H9 (cell line): ENCODE measurements around the gene CLEC3B. TPM values are rescaled to one million over a fixed set of nuclear protein-coding genes. Genes with fewer than 3 reads are reported as not detected.

Experiments used
- DNase-seq: peaks from one replicate; pipeline ENCODE4 v3.0.0-alpha.2; 2017
- H2AFZ ChIP-seq: one replicate; pipeline ENCODE4 v1.6.1; 2013; ENCODE audit warnings: mild to moderate bottlenecking, low read length, control low read depth, moderate library complexity
- H2AK5ac ChIP-seq: 2 replicates; pipeline ENCODE4 v1.6.1; 2013; ENCODE audit warnings: low read length, control low read depth, mixed read lengths; ENCODE audit not compliant: insufficient read length
- H2BK120ac ChIP-seq: one replicate; pipeline ENCODE4 v1.6.1; 2013; ENCODE audit warnings: low read depth, mild to moderate bottlenecking, low read length, control low read depth, inconsistent platforms; ENCODE audit not compliant: poor library complexity, severe bottlenecking
- H2BK12ac ChIP-seq: 2 replicates; pipeline ENCODE4 v1.6.1; 2013; ENCODE audit warnings: low read length, control low read depth, mixed read lengths, low read depth; ENCODE audit not compliant: insufficient read length
- H2BK15ac ChIP-seq: 2 replicates; pipeline ENCODE4 v1.6.1; 2013; ENCODE audit warnings: low read depth, low read length, control low read depth
- H2BK20ac ChIP-seq: one replicate; pipeline ENCODE4 v1.6.1; 2013; ENCODE audit warnings: low read depth, mild to moderate bottlenecking, low read length, control low read depth, inconsistent platforms; ENCODE audit not compliant: poor library complexity, severe bottlenecking
- H2BK5ac ChIP-seq: 2 replicates; pipeline ENCODE4 v1.6.1; 2013; ENCODE audit warnings: low read length, control low read depth, mixed read lengths; ENCODE audit not compliant: insufficient read length
- H3K14ac ChIP-seq: 2 replicates; pipeline ENCODE4 v1.6.1; 2013; ENCODE audit warnings: low read length, control low read depth; ENCODE audit not compliant: insufficient read depth
- H3K18ac ChIP-seq: 2 replicates; pipeline ENCODE4 v1.6.1; 2013; ENCODE audit warnings: low read depth, mild to moderate bottlenecking, mixed read lengths, low read length, control low read depth; ENCODE audit not compliant: insufficient read length
- H3K23ac ChIP-seq: 2 replicates; pipeline ENCODE4 v1.6.1; 2013; ENCODE audit warnings: low read length, control low read depth, mixed read lengths, low read depth; ENCODE audit not compliant: insufficient read length
- H3K23me2 ChIP-seq: 2 replicates; pipeline ENCODE4 v1.6.1; 2013; ENCODE audit warnings: low read depth, mild to moderate bottlenecking, mixed read lengths, low read length, control low read depth; ENCODE audit not compliant: insufficient read length, poor library complexity, severe bottlenecking
- H3K27ac ChIP-seq: 2 replicates; pipeline ENCODE4 v1.5.1; 2013; ENCODE audit warnings: low read length, control low read depth, mixed read lengths, low read depth; ENCODE audit not compliant: insufficient read length
- H3K27me3 ChIP-seq: 2 replicates; pipeline ENCODE4 v1.6.1; 2013; ENCODE audit warnings: low read length, control low read depth, inconsistent platforms; ENCODE audit not compliant: insufficient read depth
- H3K4ac ChIP-seq: 2 replicates; pipeline ENCODE4 v1.6.1; 2013; ENCODE audit warnings: low read depth, mild to moderate bottlenecking, control low read depth, inconsistent platforms, low read length, moderate library complexity
- H3K4me1 ChIP-seq: 2 replicates; pipeline ENCODE4 v1.6.1; 2013; ENCODE audit warnings: low read length, control low read depth, inconsistent platforms; ENCODE audit not compliant: insufficient read depth
- H3K4me2 ChIP-seq: 2 replicates; pipeline ENCODE4 v1.6.1; 2013; ENCODE audit warnings: low read length, control low read depth, mixed read lengths; ENCODE audit not compliant: insufficient read length, insufficient read depth
- H3K56ac ChIP-seq: 2 replicates; pipeline ENCODE4 v1.6.1; 2013; ENCODE audit warnings: low read depth, mild to moderate bottlenecking, mixed read lengths, low read length, control low read depth; ENCODE audit not compliant: insufficient read length
- H3K79me1 ChIP-seq: 2 replicates; pipeline ENCODE4 v1.6.1; 2013; ENCODE audit warnings: low read depth, mild to moderate bottlenecking, moderate library complexity, low read length, control low read depth, inconsistent platforms; ENCODE audit not compliant: insufficient read depth, poor library complexity, severe bottlenecking
- H3K79me2 ChIP-seq: 2 replicates; pipeline ENCODE4 v1.6.1; 2013; ENCODE audit warnings: low read length, control low read depth, inconsistent platforms; ENCODE audit not compliant: insufficient read depth
- H3K9ac ChIP-seq: 2 replicates; pipeline ENCODE4 v1.6.1; 2013; ENCODE audit warnings: low read length, control low read depth, mixed read lengths; ENCODE audit not compliant: insufficient read length; ENCODE audit errors: extremely low read depth
- H3K9me3 ChIP-seq: one replicate; pipeline ENCODE4 v1.6.1; 2013; ENCODE audit warnings: low read depth, low read length, inconsistent platforms; ENCODE audit not compliant: control insufficient read depth
- H3T11ph ChIP-seq: one replicate; pipeline ENCODE4 v1.6.1; 2013; ENCODE audit warnings: mild to moderate bottlenecking, low read length, control low read depth, inconsistent platforms
- H4K20me1 ChIP-seq: one replicate; pipeline ENCODE4 v1.6.1; 2013; ENCODE audit not compliant: control insufficient read depth, insufficient read length, insufficient read depth
- H4K5ac ChIP-seq: 2 replicates; pipeline ENCODE4 v1.6.1; 2013; ENCODE audit warnings: low read depth, mild to moderate bottlenecking, mixed read lengths, low read length, control low read depth; ENCODE audit not compliant: insufficient read length
- H4K8ac ChIP-seq: replicated peaks from 2 replicates; pipeline ENCODE4 v1.6.1; 2013; ENCODE audit warnings: low read length, control low read depth, mixed read lengths, low read depth; ENCODE audit not compliant: insufficient read length
- H4K91ac ChIP-seq: 2 replicates; pipeline ENCODE4 v1.6.1; 2013; ENCODE audit warnings: low read depth, mild to moderate bottlenecking, moderate library complexity, mixed read lengths, low read length, control low read depth; ENCODE audit not compliant: insufficient read length
- H3K27ac Mint-ChIP-seq, 3 experiments: 2 replicates in 2 of 3; 3 replicates in 1 of 3; pipeline ENCODE4 v1.8.0; 2020 to 2021; ENCODE audit warnings: mixed read lengths in 3 of 3, mild to moderate bottlenecking in 1 of 3, moderate library complexity in 1 of 3
- H3K27me3 Mint-ChIP-seq: 2 replicates; pipeline ENCODE4 v1.8.0; 2021; ENCODE audit warnings: low read depth, mild to moderate bottlenecking, moderate library complexity, mixed read lengths
- H3K36me3 Mint-ChIP-seq, 3 experiments: 2 replicates in 2 of 3; 3 replicates in 1 of 3; pipeline ENCODE4 v1.8.0; 2020 to 2021; ENCODE audit warnings: low read depth in 3 of 3, mixed read lengths in 3 of 3; ENCODE audit not compliant: insufficient read depth in 1 of 3
- H3K4me1 Mint-ChIP-seq, 2 experiments: 2 replicates each; pipeline ENCODE4 v1.8.0; 2020; ENCODE audit warnings: mixed read lengths in 2 of 2
- H3K4me3 Mint-ChIP-seq, 2 experiments: 2 replicates in 1 of 2; 3 replicates in 1 of 2; pipeline ENCODE4 v1.8.0; 2020 to 2021; ENCODE audit warnings: mild to moderate bottlenecking in 2 of 2, mixed read lengths in 2 of 2, moderate library complexity in 1 of 2
- H3K9me3 Mint-ChIP-seq, 2 experiments: 2 replicates in 1 of 2; 3 replicates in 1 of 2; pipeline ENCODE4 v1.8.0; 2020; ENCODE audit warnings: mild to moderate bottlenecking in 2 of 2, mixed read lengths in 2 of 2, moderate library complexity in 1 of 2
- WGBS: extraction: QIAGEN DNeasy Blood & Tissue Kit; methylation state at CpG from one replicate; pipeline ENCODE4 v1.1.7; 2013; ENCODE audit warnings: missing lambda C conversion rate, low lambda C conversion rate, mixed read lengths; ENCODE audit not compliant: insufficient read length; ENCODE audit errors: extremely low coverage; 5-methylcytosine and 5-hydroxymethylcytosine counted together
- total RNA-seq: library from RNA; stranded (reverse); gene quantifications from 2 replicates; pipeline ENCODE4 v1.2.1, GENCODE V29; 2021
- TF ChIP-seq, protein P1 (sequence below): fragments of 200-600 bp; sonication (generic); conservative IDR thresholded peaks from 3 replicates; pipeline ENCODE4 v1.8.0; 2021; ENCODE audit warnings: antibody characterized with exemption, mild to moderate bottlenecking

CLEC3B gene
- total RNA-seq, 1 experiment from 2014 or later: not detected

DNA sequence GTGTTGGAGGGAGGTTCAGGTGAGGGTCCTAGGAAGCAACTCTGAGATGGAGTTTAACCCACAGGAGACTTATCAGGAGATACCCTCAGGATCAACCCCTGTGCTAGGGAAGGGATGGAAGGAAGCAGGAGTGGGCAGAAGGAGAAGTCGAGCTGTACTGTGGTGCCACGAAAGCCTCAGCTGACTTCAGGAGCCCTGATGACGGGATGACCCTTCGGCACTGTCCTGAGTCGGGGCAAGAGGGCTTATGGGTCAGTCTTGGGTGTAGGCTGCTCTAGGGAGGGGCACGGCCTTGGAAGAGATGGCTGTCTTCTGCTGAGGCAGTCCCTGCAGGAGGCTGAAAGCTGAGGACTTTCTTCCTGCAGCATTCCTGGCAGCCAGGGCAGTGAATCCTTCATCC is 7.7 kb downstream of the CLEC3B start:
- TF ChIP-seq, protein P1, sequence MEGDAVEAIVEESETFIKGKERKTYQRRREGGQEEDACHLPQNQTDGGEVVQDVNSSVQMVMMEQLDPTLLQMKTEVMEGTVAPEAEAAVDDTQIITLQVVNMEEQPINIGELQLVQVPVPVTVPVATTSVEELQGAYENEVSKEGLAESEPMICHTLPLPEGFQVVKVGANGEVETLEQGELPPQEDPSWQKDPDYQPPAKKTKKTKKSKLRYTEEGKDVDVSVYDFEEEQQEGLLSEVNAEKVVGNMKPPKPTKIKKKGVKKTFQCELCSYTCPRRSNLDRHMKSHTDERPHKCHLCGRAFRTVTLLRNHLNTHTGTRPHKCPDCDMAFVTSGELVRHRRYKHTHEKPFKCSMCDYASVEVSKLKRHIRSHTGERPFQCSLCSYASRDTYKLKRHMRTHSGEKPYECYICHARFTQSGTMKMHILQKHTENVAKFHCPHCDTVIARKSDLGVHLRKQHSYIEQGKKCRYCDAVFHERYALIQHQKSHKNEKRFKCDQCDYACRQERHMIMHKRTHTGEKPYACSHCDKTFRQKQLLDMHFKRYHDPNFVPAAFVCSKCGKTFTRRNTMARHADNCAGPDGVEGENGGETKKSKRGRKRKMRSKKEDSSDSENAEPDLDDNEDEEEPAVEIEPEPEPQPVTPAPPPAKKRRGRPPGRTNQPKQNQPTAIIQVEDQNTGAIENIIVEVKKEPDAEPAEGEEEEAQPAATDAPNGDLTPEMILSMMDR: no peak

More for the DNA sequence above, 7.7 kb downstream of the CLEC3B start:
- H3K56ac ChIP-seq: no peak overlapping the region
- H3K9ac ChIP-seq: no peak overlapping the region
- no peak overlapping the region for H4K91ac ChIP-seq
- no peak overlapping the region for H2BK5ac ChIP-seq
- no peak overlapping the region for H3K4ac ChIP-seq
- H3K4me1 ChIP-seq: no peaks in the 10 kb centered on the region; the same call in 1 of the 2 replicates
- H3K27me3 ChIP-seq: peaks cover 20% of the 10 kb centered on the region; the same call in 1 of the 2 replicates
- Mint-ChIP-seq H3K4me1 (peaks cover 24 to 26% of the 10 kb centered on the region in 2 experiments), H3K4me3 (no peak overlapping the region), H3K36me3 (no peaks in the 10 kb centered on the region), H3K27ac (no peak overlapping the region; a peak in 1 of 7 replicates), H3K9me3 (0 out of 5 replicates have a peak, but pooled peaks cover 0 to 2% of the 10 kb centered on the region in 2 experiments), H3K27me3 (peaks cover 64% of the 10 kb centered on the region)
- no CpG with 5 or more reads among the region's 6 CpGs for WGBS
- H2BK20ac ChIP-seq: no peak overlapping the region
- H3K79me1 ChIP-seq: no peaks in the 10 kb centered on the region
- H3K79me2 ChIP-seq: no peaks in the 10 kb centered on the region
- no peak overlapping the region for H3K23ac ChIP-seq
- no peak overlapping the region for H2AK5ac ChIP-seq
- no peak overlapping the region for H3K27ac ChIP-seq
- no peaks in the 10 kb centered on the region for H4K20me1 ChIP-seq
- no peak overlapping the region for H3K4me2 ChIP-seq
- H4K5ac ChIP-seq: no peak overlapping the region
- no peak overlapping the region for H3K18ac ChIP-seq
- no peak overlapping the region for H3K14ac ChIP-seq
- H2BK120ac ChIP-seq: no peak overlapping the region
- H2AFZ ChIP-seq: no peak overlapping the region
- peaks cover 4% of the 10 kb centered on the region for H3K23me2 ChIP-seq
- H4K8ac ChIP-seq: no peak overlapping the region
- DNase-seq: no peak
- H2BK12ac ChIP-seq: no peak overlapping the region
- H2BK15ac ChIP-seq: no peak overlapping the region
- no peak overlapping the region for H3T11ph ChIP-seq
- no peaks in the 10 kb centered on the region for H3K9me3 ChIP-seq
